GM18868 (cell line): Measurements from ENCODE around the gene ITGAD.
"Not testable (repeated sequence)": the region's sequence is repeated elsewhere in the genome, so short reads cannot be mapped to it uniquely, and the experiment has no call there.

Source experiments
- ATAC-seq: cut with Tn5 transposase; IDR thresholded peaks from one replicate; pipeline ENCODE4 v1.9.1; 2021; ENCODE audit warnings: mild to moderate bottlenecking, moderate library complexity; ENCODE audit not compliant: unreplicated experiment

The ITGAD gene

GRCh38 chr16:31403590-31404352, 10.6 kb downstream of the ITGAD start:
- ATAC-seq, result no peak

GRCh38 chr16:31404353-31405064, 11.4 kb downstream of the ITGAD start:
- no peak for ATAC-seq

- ATAC-seq, result no peak
These were observed 14.3 kb downstream of the ITGAD start for GRCh38 chr16:31407406-31407805.

DNA sequence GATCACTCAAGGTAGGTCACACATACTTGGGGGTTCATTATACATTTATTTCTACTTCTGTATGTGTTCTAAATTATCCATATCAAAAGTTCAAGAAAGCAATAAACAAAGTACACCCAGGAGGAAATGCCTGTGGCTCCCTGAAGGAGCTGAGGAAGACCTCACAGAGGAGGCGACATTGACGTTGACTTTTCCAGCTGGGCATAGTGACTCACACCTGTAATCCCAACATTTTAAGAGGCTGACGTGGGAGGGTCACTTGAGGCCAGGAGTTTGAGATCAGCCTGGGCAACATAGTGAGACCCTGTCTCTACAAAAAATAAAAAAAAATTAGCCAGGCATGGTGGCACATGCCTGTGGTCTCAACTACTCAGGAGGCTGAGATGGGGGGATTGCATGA, 16.3 kb downstream of the ITGAD start:
- no peak for ATAC-seq

DNA sequence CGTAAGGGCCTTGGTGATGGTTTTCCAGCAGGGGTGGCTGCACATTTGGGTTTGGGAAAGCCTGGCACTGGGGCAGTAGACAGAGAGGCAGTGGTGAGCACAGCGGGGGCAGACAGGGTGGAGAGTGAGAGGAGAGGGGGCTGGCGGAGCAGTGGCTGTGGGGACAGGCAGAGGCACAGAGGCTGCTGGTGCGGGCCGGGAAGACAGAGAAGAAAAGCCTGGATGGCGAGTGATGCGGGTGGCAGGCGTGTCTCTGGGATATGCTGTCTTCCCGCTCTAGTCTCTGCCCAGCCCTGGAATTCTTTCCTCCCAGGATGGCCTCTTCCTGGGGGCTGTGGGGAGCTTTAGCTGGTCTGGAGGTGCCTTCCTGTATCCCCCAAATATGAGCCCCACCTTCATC, 16.9 kb downstream of the ITGAD start:
- no peak for ATAC-seq

DNA sequence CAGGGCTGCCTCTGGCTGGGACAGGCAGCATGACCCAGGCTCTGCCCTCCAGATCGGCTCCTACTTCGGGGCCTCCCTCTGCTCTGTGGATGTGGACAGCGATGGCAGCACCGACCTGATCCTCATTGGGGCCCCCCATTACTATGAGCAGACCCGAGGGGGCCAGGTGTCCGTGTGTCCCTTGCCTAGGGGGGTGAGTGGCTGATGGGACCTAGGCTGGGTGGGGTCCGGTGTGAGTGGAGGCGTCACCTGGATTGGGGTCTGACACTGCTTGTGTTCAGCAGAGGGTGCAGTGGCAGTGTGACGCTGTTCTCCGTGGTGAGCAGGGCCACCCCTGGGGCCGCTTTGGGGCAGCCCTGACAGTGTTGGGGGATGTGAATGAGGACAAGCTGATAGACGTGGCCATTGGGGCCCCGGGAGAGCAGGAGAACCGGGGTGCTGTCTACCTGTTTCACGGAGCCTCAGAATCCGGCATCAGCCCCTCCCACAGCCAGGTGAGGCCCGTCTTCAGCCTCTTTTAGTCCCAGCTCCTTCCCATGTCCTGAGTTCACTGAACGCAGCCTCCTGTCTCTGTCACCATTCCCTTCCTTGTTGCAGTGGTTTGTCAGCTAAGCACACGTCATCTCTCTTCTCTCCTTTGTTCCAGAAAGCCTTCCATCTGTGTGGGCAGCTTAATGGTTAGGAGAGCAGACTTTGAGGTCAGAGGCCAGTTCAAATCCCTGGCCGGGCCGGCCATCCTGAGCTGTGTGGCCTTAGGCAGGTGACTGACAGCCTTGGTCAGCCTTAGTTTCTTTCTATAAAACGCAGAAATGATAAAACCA, 18.1 kb downstream of the ITGAD start:
- ATAC-seq, result no peak

DNA sequence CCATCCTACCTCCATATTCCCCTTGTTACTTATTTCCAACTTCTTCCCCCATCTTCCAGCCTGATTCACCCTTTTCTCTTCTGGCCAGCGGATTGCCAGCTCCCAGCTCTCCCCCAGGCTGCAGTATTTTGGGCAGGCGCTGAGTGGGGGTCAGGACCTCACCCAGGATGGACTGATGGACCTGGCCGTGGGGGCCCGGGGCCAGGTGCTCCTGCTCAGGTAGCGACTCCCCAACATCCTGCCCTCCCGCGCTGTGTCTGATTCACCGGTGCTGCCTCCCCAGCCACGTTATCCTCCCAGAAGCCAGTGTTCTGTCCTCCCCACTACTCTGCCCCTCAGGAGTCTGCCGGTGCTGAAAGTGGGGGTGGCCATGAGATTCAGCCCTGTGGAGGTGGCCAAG, 19.6 kb downstream of the ITGAD start:
- no peak for ATAC-seq

DNA sequence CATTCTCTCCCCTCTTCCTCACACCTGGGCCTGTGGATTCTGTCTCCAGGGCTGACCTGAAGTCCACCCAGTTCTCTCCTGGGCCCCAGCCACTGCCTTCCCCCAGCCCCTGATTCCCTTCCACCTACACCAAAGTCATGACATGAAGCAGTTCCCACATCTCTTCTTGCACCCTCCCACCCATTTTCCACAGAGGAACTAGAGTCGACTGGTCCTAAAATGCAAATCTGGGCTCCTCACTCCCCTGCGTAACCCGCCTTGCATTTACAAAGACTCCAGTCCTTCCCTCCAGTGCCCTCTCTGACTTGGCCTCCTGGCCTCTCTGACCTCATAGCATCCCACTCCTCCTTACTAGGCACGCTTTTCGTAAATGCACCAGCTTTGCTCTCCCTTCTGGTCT, 20.2 kb downstream of the ITGAD start:
- no peak for ATAC-seq

DNA sequence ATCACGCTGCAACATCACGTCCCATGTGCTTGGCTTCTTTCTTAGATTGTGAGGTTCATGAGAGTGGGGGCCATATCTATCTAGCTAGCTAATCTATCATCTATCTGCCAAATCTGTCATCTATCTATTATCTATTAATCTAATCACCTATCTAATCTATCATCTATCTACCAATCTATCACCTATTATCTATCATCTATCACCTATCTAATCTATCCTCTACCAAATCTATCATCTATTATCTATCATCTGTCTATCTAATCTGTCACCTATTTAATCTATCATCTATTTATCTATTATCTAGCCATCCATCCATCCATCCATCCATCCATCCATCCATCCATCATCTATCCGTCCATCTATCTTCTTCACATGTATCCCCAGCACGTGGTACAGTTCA, 20.8 kb downstream of the ITGAD start:
- no peak for ATAC-seq

GRCh38 chr16:31414706-31415105, 21.6 kb downstream of the ITGAD start:
- ATAC-seq, result no peak

GRCh38 chr16:31416371-31416770, 23.2 kb downstream of the ITGAD start:
- ATAC-seq, result no peak

DNA sequence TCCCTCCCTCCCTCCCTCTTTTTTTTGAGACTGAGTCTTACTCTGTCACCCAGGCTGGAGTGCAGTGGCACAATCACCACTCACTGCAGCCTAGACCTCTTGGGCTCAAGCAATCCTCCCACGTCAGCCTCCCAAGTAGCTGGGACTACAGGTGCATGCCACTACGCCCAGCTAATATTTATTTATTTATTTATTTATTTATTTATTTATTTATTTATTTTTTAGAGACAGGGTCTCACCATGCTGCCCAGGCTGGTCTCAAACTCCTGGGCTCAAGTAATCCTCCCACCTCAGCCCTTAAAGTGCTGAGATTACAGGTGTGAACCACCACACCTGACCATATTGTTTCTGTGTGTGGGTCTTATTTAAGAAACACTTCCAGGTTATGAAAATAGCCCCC, 23.9 kb downstream of the ITGAD start:
- ATAC-seq, result not testable (repeated sequence)

DNA sequence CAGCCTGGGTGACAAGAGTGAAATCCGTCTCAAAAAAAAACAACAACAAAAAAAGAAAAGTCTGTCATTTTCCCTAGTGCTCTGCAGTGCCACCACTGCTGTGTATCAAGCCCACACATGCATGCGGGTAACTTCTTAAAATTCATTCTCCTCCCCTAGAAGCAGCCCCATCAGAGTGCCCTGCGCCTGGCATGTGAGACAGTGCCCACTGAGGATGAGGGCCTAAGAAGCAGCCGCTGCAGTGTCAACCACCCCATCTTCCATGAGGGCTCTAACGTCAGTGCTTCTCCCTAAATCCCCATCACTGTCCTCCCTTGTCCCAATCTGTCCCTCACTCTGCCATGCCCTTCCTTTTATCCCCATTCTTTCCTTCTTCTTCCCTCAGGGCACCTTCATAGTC, 24.8 kb downstream of the ITGAD start:
- ATAC-seq, result no peak

DNA sequence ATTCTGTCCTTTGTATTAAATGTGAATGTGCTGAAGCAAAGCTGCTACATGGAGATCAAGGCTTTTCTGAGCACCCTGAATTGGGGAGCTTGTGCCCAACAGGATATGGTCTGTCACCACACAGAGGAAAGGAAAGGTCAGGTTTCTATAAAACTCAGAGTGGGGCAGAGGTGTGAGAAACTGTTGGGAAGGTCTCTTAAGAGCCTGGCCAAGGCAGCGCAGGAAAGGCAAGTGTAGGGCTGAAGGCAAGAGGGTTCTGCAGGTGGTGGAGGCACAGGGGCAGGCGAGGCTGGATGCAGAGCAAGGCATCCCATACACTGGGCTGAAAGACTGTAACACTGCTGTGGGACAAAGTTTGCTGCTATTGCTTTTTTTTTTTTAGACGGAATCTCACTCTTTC, 26.9 kb downstream of the ITGAD start:
- no peak for ATAC-seq

DNA sequence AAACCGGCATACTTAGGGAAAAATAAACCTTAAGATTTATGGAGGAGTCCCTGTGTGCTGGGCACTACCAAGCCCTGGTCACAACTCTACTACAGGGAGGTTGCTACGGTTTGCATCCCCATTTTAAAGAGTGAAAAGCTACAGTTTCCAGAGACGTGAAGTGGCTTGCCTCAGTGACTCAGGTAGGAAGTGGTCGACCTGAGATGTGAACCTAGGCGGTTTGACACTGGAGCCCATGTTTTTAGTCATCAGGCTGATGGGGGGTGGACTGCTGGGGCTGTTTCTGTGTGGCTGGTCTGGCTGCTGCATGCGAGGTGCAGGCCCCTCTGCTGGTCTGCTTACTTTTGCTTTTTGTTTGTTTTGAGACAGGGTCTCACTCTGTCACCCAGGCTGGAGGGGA, 28.5 kb downstream of the ITGAD start:
- peak; percentile 67 for ATAC-seq

GRCh38 chr16:31423241-31423640, 30.1 kb downstream of the ITGAD start:
- no peak for ATAC-seq

GRCh38 chr16:31423801-31424200, 30.7 kb downstream of the ITGAD start:
- ATAC-seq, result no peak

DNA sequence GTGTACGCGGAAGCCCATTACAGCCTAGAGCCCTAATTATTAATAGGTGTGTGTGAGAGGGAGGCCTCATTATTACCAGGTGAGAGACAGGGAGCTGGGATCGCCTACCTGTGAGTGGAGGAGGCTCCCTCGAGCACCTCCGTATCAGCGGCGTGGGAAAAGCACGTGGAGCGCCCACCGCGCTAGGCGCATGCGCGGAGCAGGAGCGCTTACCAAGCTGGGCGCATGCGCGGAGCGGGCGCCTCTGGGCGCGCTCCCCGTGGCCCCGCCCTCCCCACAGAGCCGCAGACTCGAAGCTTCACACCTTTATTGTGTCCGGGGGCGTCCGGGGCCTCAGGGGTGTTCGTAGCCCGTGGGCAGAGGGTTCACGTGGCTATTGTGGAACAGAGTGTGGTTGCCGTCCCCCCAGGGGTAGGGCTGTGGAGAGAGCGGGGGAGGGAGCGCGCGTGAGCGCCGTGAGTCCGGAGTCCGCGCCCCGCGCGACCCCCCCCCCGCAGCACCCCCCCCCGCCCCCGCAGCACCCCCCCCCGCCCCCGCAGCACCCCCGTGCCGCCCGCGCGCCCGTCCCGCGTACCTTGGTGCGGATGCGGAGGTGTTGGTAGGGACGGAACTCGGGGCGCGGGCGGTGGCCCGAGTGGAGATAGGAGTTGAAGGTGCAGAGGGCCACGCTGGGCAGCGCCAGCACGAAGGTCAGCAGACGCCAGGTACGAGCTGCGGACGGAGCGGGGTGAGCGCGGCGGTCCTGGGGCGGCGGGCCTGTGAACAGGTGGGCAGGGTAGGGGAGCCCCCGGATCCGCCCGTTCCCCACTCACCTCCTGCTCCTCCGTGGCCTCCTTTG, 34.5 kb downstream of the ITGAD start:
- no peak for ATAC-seq

DNA sequence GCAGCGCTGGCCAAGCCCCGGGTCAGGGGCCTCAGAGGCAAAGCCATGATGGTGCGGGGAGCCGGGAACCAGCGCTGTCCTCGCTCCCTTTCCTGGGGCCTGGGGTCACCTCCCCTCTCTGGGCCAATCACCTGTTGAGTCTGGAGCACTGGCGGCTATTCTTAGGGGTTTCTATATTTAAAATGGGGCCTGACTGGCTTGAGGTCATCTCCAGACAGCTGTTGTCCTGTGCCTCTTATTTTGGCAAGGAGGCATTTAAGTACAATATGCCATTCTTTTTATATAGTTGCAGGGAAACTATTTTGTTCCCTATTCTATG, 35.1 kb downstream of the ITGAD start, which contains the start of gene COX6A2:
Gene COX6A2 (minus strand): TSS at position 82 of the 319 bp plus-strand sequence. CDS start 35 bp downstream, at position 47.
- ATAC-seq, result no peak

- ATAC-seq, result no peak
These were observed 35.6 kb downstream of the ITGAD start for GRCh38 chr16:31428638-31429247.
